ENCODE data around the gene LRP8.

LRP8 gene

DNA sequence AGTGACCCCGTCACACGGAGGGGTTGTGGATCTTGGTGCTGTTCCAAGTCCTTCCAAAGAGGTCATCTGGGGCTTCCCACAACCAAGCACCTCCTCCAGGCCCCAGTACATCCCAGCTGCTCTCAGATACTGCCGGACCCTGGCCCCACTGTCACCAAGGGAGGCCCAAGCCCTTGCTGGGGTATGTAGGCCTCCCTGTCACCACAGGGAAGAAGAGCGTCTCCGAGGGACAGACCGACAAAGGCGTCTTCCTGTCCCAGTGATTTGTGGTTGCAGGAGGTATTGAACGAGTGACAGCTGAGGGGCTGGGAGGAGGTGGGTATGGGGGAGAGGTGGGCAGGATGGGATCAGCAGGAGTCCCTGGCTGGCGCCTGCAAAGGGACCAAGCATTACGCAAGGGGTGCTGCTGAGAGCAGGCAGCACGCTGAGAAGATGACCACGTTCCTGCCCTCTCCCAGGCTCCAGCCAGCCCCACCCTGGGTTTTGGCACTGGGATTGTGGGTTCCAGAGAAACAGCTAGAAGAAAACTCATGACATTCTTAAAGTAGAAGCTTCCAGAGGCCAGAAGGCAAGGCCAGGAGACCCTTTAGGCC lies 29.7 kb downstream of the LRP8 start:
- DNase-seq (ENCODE audit: low read depth): no peak
- TF ChIP-seq, protein P1, sequence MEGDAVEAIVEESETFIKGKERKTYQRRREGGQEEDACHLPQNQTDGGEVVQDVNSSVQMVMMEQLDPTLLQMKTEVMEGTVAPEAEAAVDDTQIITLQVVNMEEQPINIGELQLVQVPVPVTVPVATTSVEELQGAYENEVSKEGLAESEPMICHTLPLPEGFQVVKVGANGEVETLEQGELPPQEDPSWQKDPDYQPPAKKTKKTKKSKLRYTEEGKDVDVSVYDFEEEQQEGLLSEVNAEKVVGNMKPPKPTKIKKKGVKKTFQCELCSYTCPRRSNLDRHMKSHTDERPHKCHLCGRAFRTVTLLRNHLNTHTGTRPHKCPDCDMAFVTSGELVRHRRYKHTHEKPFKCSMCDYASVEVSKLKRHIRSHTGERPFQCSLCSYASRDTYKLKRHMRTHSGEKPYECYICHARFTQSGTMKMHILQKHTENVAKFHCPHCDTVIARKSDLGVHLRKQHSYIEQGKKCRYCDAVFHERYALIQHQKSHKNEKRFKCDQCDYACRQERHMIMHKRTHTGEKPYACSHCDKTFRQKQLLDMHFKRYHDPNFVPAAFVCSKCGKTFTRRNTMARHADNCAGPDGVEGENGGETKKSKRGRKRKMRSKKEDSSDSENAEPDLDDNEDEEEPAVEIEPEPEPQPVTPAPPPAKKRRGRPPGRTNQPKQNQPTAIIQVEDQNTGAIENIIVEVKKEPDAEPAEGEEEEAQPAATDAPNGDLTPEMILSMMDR (IDR thresholded peaks at IDR 0.05; ENCODE audit: low read depth, low read length, missing control alignments): no peak
- H3K4me3 ChIP-seq (ENCODE audit: low read depth, low read length): no peak overlapping the region

DNA sequence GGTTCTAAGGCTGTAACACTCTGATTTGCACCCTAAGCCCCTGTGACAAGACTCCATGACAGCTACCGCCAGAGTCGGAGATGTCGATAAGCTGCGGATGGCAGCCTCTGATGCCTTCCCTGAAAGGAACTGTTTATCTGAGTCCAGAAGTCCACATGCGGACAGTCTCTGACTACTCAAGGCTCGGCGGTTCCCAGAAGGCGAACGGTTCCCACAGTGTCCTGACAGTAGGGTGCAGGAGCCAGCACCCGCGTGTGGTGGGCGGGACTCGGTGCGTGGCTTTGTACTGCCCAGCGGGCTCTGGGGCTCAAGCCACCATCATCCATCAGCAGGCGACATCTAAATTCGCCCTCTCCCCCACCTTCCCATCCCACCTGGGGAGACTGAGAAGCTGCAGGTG lies 30.7 kb downstream of the LRP8 start:
- no peak for DNase-seq (ENCODE audit: low read depth)
- no peak overlapping the region for H3K4me3 ChIP-seq (ENCODE audit: low read depth, low read length)
- TF ChIP-seq, protein P1 (IDR thresholded peaks at IDR 0.05; ENCODE audit: low read depth, low read length, missing control alignments): no peak

GRCh38 chr1:53296117-53296749 lies 31.6 kb downstream of the LRP8 start:
- H3K4me3 ChIP-seq (ENCODE audit: low read depth, low read length): no peak overlapping the region
- TF ChIP-seq, protein P1 (IDR thresholded peaks at IDR 0.05; ENCODE audit: low read depth, low read length, missing control alignments): no peak
- DNase-seq (ENCODE audit: low read depth): no peak

GRCh38 chr1:53295726-53296116 lies 32.1 kb downstream of the LRP8 start:
- TF ChIP-seq, protein P1 (IDR thresholded peaks at IDR 0.05; ENCODE audit: low read depth, low read length, missing control alignments): no peak
- H3K4me3 ChIP-seq (ENCODE audit: low read depth, low read length): no peak overlapping the region
- DNase-seq (ENCODE audit: low read depth): no peak

- DNase-seq (ENCODE audit: low read depth): no peak
- H3K4me3 ChIP-seq (ENCODE audit: low read depth, low read length): no peak overlapping the region
- TF ChIP-seq, protein P1 (IDR thresholded peaks at IDR 0.05; ENCODE audit: low read depth, low read length, missing control alignments): no peak
These were observed 32.6 kb downstream of the LRP8 start for GRCh38 chr1:53295295-53295694.

DNA sequence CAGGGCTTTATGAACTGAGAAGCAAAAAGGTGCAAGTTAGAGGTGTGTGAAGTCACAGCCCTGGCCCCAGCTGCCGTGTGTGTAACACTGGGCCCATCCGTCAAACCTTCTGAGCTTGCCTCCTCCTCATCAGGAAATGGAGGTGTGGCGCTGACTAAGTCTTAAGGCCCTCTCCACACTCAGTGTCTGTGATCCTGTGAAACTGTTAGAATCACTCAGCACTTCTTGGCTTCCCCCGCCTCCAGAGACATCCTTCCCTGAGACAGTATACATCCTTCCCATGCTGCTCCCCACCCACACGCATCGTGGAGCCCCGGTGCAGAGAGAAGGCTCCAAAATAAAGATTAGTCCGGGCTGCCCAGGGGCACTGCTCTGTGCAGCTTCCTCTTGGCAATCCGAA lies 33.3 kb downstream of the LRP8 start:
- H3K4me3 ChIP-seq (ENCODE audit: low read depth, low read length): no peak overlapping the region
- TF ChIP-seq, protein P1 (IDR thresholded peaks at IDR 0.05; ENCODE audit: low read depth, low read length, missing control alignments): no peak
- DNase-seq (ENCODE audit: low read depth): peak; percentile 13

GRCh38 chr1:53294061-53294460 lies 33.8 kb downstream of the LRP8 start:
- DNase-seq (ENCODE audit: low read depth): no peak
- TF ChIP-seq, protein P1 (IDR thresholded peaks at IDR 0.05; ENCODE audit: low read depth, low read length, missing control alignments): no peak
- H3K4me3 ChIP-seq (ENCODE audit: low read depth, low read length): no peak overlapping the region
